Measurements from ENCODE around the gene KCNJ5.

DNA sequence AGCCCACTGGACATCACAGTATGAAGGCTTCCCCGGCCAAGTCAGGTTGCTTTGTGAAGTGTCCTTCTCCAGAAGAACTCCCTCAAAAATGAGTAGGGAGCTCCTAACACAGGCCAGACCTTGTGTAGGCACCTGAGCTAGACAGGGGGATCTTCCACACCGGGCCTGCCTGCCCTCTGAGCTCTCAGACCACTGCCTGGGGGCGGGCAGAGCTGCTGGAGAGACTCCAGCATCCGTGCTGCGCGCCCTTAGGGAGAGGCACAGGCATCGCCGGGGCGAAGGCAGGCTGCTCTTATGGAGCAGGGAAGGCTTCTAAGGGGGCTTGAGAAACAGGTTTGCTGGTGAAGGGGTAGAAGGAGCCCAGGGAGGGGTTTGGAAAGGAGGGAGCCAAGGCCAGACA is 4.4 kb downstream of the KCNJ5 start:
- TF ChIP-seq POLR2A (IDR thresholded peaks at IDR 0.05; ENCODE audit: low read length) (no peak), GATA1 (IDR thresholded peaks at IDR 0.05; ENCODE audit: low read depth, low read length) (no peak)
